ENCODE measurements around the gene WWC1.

The WWC1 gene

GRCh38 chr5:168348084-168348414 is 56.6 kb downstream of the WWC1 start:
- Histone ChIP-seq H3K36me3 (ENCODE audit: insufficient read depth, low read length) (no peaks in the 10 kb centered on the region), H3K4me2 (ENCODE audit: low read length) (no peak overlapping the region), H3K4me1 (ENCODE audit: insufficient read depth, low read length, severe bottlenecking) (no peaks in the 10 kb centered on the region), H3F3A (ENCODE audit: insufficient read depth, low read length) (no peaks in the 10 kb centered on the region), H3K4me3 (ENCODE audit: low read depth, low read length, poor library complexity, severe bottlenecking) (no peak overlapping the region), H3K79me2 (ENCODE audit: insufficient read depth, low read length) (no peaks in the 10 kb centered on the region), H3K9me3 (ENCODE audit: low read length) (no peaks in the 10 kb centered on the region), H3K27me3 (ENCODE audit: insufficient read depth, low read length) (peaks cover 3% of the 10 kb centered on the region; the same call in 1 of the 2 replicates), H3K9ac (ENCODE audit: low read length) (no peak overlapping the region), H3K27ac (ENCODE audit: low read depth, low read length, poor library complexity, severe bottlenecking) (no peak overlapping the region), H3K9me2 (ENCODE audit: low read depth, low read length) (no peaks in the 10 kb centered on the region), H4K20me1 (ENCODE audit: insufficient read depth, low read length) (no peaks in the 10 kb centered on the region), H2AFZ (ENCODE audit: low read length) (no peak overlapping the region)
- TF ChIP-seq EZH2 (IDR thresholded peaks at IDR 0.05; ENCODE audit: borderline replicate concordance, low read length): no peak
- TF ChIP-seq CTCF (IDR thresholded peaks at IDR 0.05; ENCODE audit: low read length): no peak

- H3K9me3 ChIP-seq (ENCODE audit: low read length): no peaks in the 10 kb centered on the region
- H3K4me2 ChIP-seq (ENCODE audit: low read length): no peak overlapping the region
- H3K79me2 ChIP-seq (ENCODE audit: insufficient read depth, low read length): no peaks in the 10 kb centered on the region
- TF ChIP-seq CTCF (IDR thresholded peaks at IDR 0.05; ENCODE audit: low read length) (no peak), EZH2 (IDR thresholded peaks at IDR 0.05; ENCODE audit: borderline replicate concordance, low read length) (no peak)
- H3K4me1 ChIP-seq (ENCODE audit: insufficient read depth, low read length, severe bottlenecking): no peaks in the 10 kb centered on the region
- H3K27ac ChIP-seq (ENCODE audit: low read depth, low read length, poor library complexity, severe bottlenecking): no peak overlapping the region
- no peaks in the 10 kb centered on the region for H4K20me1 ChIP-seq (ENCODE audit: insufficient read depth, low read length)
- no peaks in the 10 kb centered on the region for H3K36me3 ChIP-seq (ENCODE audit: insufficient read depth, low read length)
- no peaks in the 10 kb centered on the region for H3F3A ChIP-seq (ENCODE audit: insufficient read depth, low read length)
- no peak overlapping the region for H3K4me3 ChIP-seq (ENCODE audit: low read depth, low read length, poor library complexity, severe bottlenecking)
- H3K9me2 ChIP-seq (ENCODE audit: low read depth, low read length): no peaks in the 10 kb centered on the region
- H3K27me3 ChIP-seq (ENCODE audit: insufficient read depth, low read length): peaks cover 3% of the 10 kb centered on the region; the same call in 1 of the 2 replicates
- no peak overlapping the region for H2AFZ ChIP-seq (ENCODE audit: low read length)
- H3K9ac ChIP-seq (ENCODE audit: low read length): no peak overlapping the region
Observed at GRCh38 chr5:168350315-168350714, 58.9 kb downstream of the WWC1 start.

GRCh38 chr5:168353216-168353957 is 61.9 kb downstream of the WWC1 start:
- Histone ChIP-seq H3K4me2 (ENCODE audit: low read length) (no peak overlapping the region), H3K27ac (ENCODE audit: low read depth, low read length, poor library complexity, severe bottlenecking) (no peak overlapping the region), H3F3A (ENCODE audit: insufficient read depth, low read length) (no peaks in the 10 kb centered on the region), H3K9me3 (ENCODE audit: low read length) (no peaks in the 10 kb centered on the region), H3K9me2 (ENCODE audit: low read depth, low read length) (no peaks in the 10 kb centered on the region), H3K79me2 (ENCODE audit: insufficient read depth, low read length) (no peaks in the 10 kb centered on the region), H3K4me3 (ENCODE audit: low read depth, low read length, poor library complexity, severe bottlenecking) (no peak overlapping the region), H3K9ac (ENCODE audit: low read length) (no peak overlapping the region), H3K27me3 (ENCODE audit: insufficient read depth, low read length) (peaks cover 3% of the 10 kb centered on the region; the same call in 1 of the 2 replicates), H2AFZ (ENCODE audit: low read length) (no peak overlapping the region), H3K4me1 (ENCODE audit: insufficient read depth, low read length, severe bottlenecking) (no peaks in the 10 kb centered on the region), H4K20me1 (ENCODE audit: insufficient read depth, low read length) (no peaks in the 10 kb centered on the region), H3K36me3 (ENCODE audit: insufficient read depth, low read length) (no peaks in the 10 kb centered on the region)
- TF ChIP-seq CTCF (IDR thresholded peaks at IDR 0.05; ENCODE audit: low read length): no peak
- no peak for TF ChIP-seq EZH2 (IDR thresholded peaks at IDR 0.05; ENCODE audit: borderline replicate concordance, low read length)
